HCT116 (cell line): ENCODE results near the gene TNFSF13. TPM values are rescaled to one million over a fixed set of nuclear protein-coding genes. Genes with fewer than 3 reads are reported as not detected.

ENCODE experiments used
- ATAC-seq: fragments of 200-7000 bp; cut with Tn5 transposase; 2 replicates; pipeline ENCODE4 v1.9.1; 2020; ENCODE audit warnings: mild to moderate bottlenecking, moderate library complexity
- BruUV-seq: library from RNA; stranded (reverse); fragments of 400-500 nt; replicated peaks from 2 replicates; lab custom pipeline; 2021; lab: Mats Ljungman, UMichigan
- CTCF ChIA-PET: fragments of 300-600 bp; sonication (Branson Sonifier 250); formaldehyde crosslinking; loops from one replicate; lab custom pipeline; 2021; ENCODE audit warnings: antibody characterized with exemption; lab: Charles Lee
- POLR2A ChIA-PET: fragments of 300-600, 350-600 bp; sonication (Branson Sonifier 250); formaldehyde crosslinking; loops from one replicate; lab custom pipeline; 2021; ENCODE audit warnings: antibody characterized with exemption; lab: Charles Lee
- RAD21 ChIA-PET, 2 experiments: fragments of 300-600 bp; sonication (Branson Sonifier 250); formaldehyde crosslinking; loops; one replicate each; lab custom pipeline; 2023; ENCODE audit warnings: low total read pairs in 2 of 2; ENCODE audit not compliant: uncharacterized antibody in 2 of 2, unreplicated experiment in 2 of 2, low non-redundant PET in 1 of 2; lab: Charles Lee
- DNase-seq: peaks from one replicate; pipeline ENCODE4 v3.0.0-alpha.2; 2010; ENCODE audit warnings: low read depth, low spot score
- H2AFZ ChIP-seq: fragments of 200-600 bp; shearing (Covaris generic), sonication (generic); 2 replicates; pipeline ENCODE4 v1.6.1; 2017; ENCODE audit warnings: low read depth, mixed run types, mixed read lengths, antibody characterized with exemption, low read length; ENCODE audit not compliant: poor library complexity, severe bottlenecking
- H3K27ac ChIP-seq: 2 replicates; pipeline ENCODE4 v1.5.1; 2012; ENCODE audit warnings: low read depth, low read length
- H3K27me3 ChIP-seq: fragments of 200-600 bp; sonication (generic); 2 replicates; pipeline ENCODE4 v1.6.1; 2016; ENCODE audit warnings: mixed run types, low read length, mixed read lengths; ENCODE audit not compliant: insufficient read depth
- H3K36me3 ChIP-seq, 2 experiments: fragments of 200-500 bp in 1 of 2; fragments of 200-600 bp in 1 of 2; sonication (Bioruptor generic) in 1 of 2; sonication (generic) in 1 of 2; 2 replicates each; pipeline versions ENCODE4 v1.5.1 to v1.6.1; 2014 to 2016; ENCODE audit warnings: low read length in 2 of 2, inconsistent platforms in 1 of 2, mixed read lengths in 1 of 2, mixed run types in 1 of 2; ENCODE audit not compliant: insufficient read depth in 2 of 2, control insufficient read depth in 1 of 2
- H3K4me1 ChIP-seq, 2 experiments: fragments of 200-600 bp in 1 of 2; sonication (generic) in 1 of 2; 2 replicates each; pipeline versions ENCODE4 v1.5.1 to v1.6.1; 2012 to 2017; ENCODE audit warnings: low read length in 2 of 2, inconsistent platforms in 1 of 2, mild to moderate bottlenecking in 1 of 2, mixed read lengths in 1 of 2, mixed run types in 1 of 2, moderate library complexity in 1 of 2; ENCODE audit not compliant: insufficient read depth in 2 of 2, control insufficient read depth in 1 of 2
- H3K4me2 ChIP-seq: fragments of 200-600 bp; sonication (generic); 2 replicates; pipeline ENCODE4 v1.6.1; 2017; ENCODE audit warnings: mixed run types, low read length, mixed read lengths
- H3K4me3 ChIP-seq, 2 experiments: fragments of 200-600 bp in 1 of 2; sonication (generic) in 1 of 2; replicated peaks in 1 of 2; 2 replicates each; pipeline ENCODE4 v1.5.1; 2011 to 2016; ENCODE audit warnings: low read length in 2 of 2, control low read depth in 1 of 2, low read depth in 1 of 2, mild to moderate bottlenecking in 1 of 2, mixed read lengths in 1 of 2, mixed run types in 1 of 2
- H3K79me2 ChIP-seq: fragments of 200-600 bp; sonication (generic); 2 replicates; pipeline ENCODE4 v1.6.1; 2017; ENCODE audit warnings: mild to moderate bottlenecking, mixed run types, low read length, moderate library complexity, mixed read lengths; ENCODE audit not compliant: insufficient read depth
- H3K9ac ChIP-seq: fragments of 200-600 bp; sonication (generic); 2 replicates; pipeline ENCODE4 v1.6.1; 2016; ENCODE audit warnings: low read length, mixed read lengths
- H3K9me2 ChIP-seq: fragments of 200-600 bp; sonication (generic), shearing (Covaris generic); 2 replicates; pipeline ENCODE4 v1.6.1; 2017; ENCODE audit warnings: mixed run types, mild to moderate bottlenecking, moderate library complexity; ENCODE audit not compliant: insufficient read depth
- H3K9me3 ChIP-seq, 2 experiments: fragments of 200-500 bp in 1 of 2; fragments of 200-600 bp in 1 of 2; sonication (Bioruptor generic) in 1 of 2; sonication (generic) in 1 of 2; 2 replicates each; pipeline ENCODE4 v1.6.1; 2014 to 2017; ENCODE audit warnings: low read length in 2 of 2, mixed read lengths in 2 of 2, inconsistent platforms in 1 of 2, low read depth in 1 of 2, mild to moderate bottlenecking in 1 of 2, mixed run types in 1 of 2, moderate library complexity in 1 of 2; ENCODE audit not compliant: control insufficient read depth in 1 of 2, insufficient read depth in 1 of 2
- H4K20me1 ChIP-seq: fragments of 200-600 bp; sonication (generic), shearing (Covaris generic); 2 replicates; pipeline ENCODE4 v1.6.1; 2017; ENCODE audit warnings: mixed run types, mild to moderate bottlenecking, moderate library complexity; ENCODE audit not compliant: insufficient read depth
- CBX3 ChIP-seq: IDR thresholded peaks from 2 replicates; pipeline ENCODE4 v1.6.1; 2012; ENCODE audit warnings: low read depth
- CTCF ChIP-seq, 3 experiments: fragments of 200-600 bp in 1 of 3; sonication (generic) in 1 of 3; IDR thresholded peaks in 2 of 3; conservative IDR thresholded peaks in 1 of 3; 2 replicates each; pipeline ENCODE4 v1.5.1; 2012 to 2017; ENCODE audit warnings: low read depth in 2 of 3, low read length in 2 of 3, antibody characterized with exemption in 1 of 3, borderline replicate concordance in 1 of 3, control low read depth in 1 of 3, mild to moderate bottlenecking in 1 of 3, mixed read lengths in 1 of 3, mixed run types in 1 of 3, moderate library complexity in 1 of 3; ENCODE audit not compliant: insufficient read depth in 1 of 3
- ELF1 ChIP-seq: IDR thresholded peaks from 2 replicates; pipeline ENCODE4 v1.6.1; 2012; ENCODE audit warnings: low read depth, borderline replicate concordance
- EZH2 ChIP-seq: fragments of 200-600 bp; sonication (generic); IDR thresholded peaks from 2 replicates; pipeline ENCODE4 v1.6.1; 2017; ENCODE audit warnings: antibody characterized with exemption, mixed run types
- MAX ChIP-seq: IDR thresholded peaks from 2 replicates; pipeline ENCODE4 v1.6.1; 2012
- POLR2AphosphoS5 ChIP-seq: IDR thresholded peaks from 2 replicates; pipeline ENCODE4 v1.6.1; 2011; ENCODE audit warnings: mild to moderate bottlenecking, low read depth, low read length, moderate library complexity
- RAD21 ChIP-seq: IDR thresholded peaks from 2 replicates; pipeline ENCODE4 v1.6.1; 2012; ENCODE audit warnings: low read depth, mild to moderate bottlenecking
- SRF ChIP-seq: IDR thresholded peaks from 2 replicates; pipeline ENCODE4 v1.6.1; 2012; ENCODE audit warnings: low read depth
- TCF7L2 ChIP-seq: IDR thresholded peaks from 2 replicates; pipeline ENCODE4 v1.7.0; 2011; ENCODE audit warnings: borderline replicate concordance, inconsistent platforms; ENCODE audit not compliant: insufficient read depth, insufficient read length; ENCODE audit errors: extremely low read depth
- ZFX ChIP-seq: fragments of 450-650 bp; IDR thresholded peaks from 2 replicates; pipeline ENCODE4 v1.6.1; 2017
- intact Hi-C: fragments of 100-400 bp; cut with micrococcal nuclease; formaldehyde crosslinking; loops from 2 replicates; pipeline ENCODE4 v1.10.0; 2022
- total RNA-seq: library from RNA; stranded (reverse); gene quantifications from one replicate; pipeline ENCODE4 v1.2.1, GENCODE V29; 2021; ENCODE audit not compliant: unreplicated experiment

The TNFSF13 gene
- total RNA-seq, 1 experiment from 2014 or later, result 0.71 TPM

- H3K9me3 ChIP-seq, result no peaks in the 10 kb centered on the region
- H3K79me2 ChIP-seq, result no peaks in the 10 kb centered on the region
- no peaks in the 10 kb centered on the region for H3K36me3 ChIP-seq
- no peak for TF ChIP-seq POLR2AphosphoS5
- TF ChIP-seq TCF7L2, result no peak
- TF ChIP-seq ZFX, result no peak
- no peak for TF ChIP-seq SRF
- no peak for TF ChIP-seq EZH2
- TF ChIP-seq CBX3, result no peak
- ChIA-PET POLR2A (no interaction called here), RAD21 (no interaction called here), CTCF (no interaction called here)
- H3K9me2 ChIP-seq, result no peaks in the 10 kb centered on the region
- H3K4me2 ChIP-seq, result no peak overlapping the region
- no peak overlapping the region for H3K9ac ChIP-seq
- no peaks in the 10 kb centered on the region for H3K27me3 ChIP-seq
- no peaks in the 10 kb centered on the region for H4K20me1 ChIP-seq
- no peak for DNase-seq
- no peak overlapping the region for H3K4me3 ChIP-seq
- intact Hi-C loops, result no loop called here
- no peak overlapping the region for H2AFZ ChIP-seq
- H3K27ac ChIP-seq, result no peak overlapping the region
- BruUV-seq, result no TSS peak
- ATAC-seq, result no peak
- peaks cover 6 to 16% of the 10 kb centered on the region in 2 experiments for H3K4me1 ChIP-seq
Measured at GRCh38 chr17:7544911-7545310, 13.6 kb upstream of the TNFSF13 start.

GRCh38 chr17:7548585-7549400 lies 9.8 kb upstream of the TNFSF13 start, which contains the start of gene TNFSF12:
TNFSF12 (plus strand) TSS chr17:7549058; CDS start chr17:7549154, 96 bp downstream.
- H3K4me1 ChIP-seq, result peaks cover 6 to 16% of the 10 kb centered on the region in 2 experiments
- POLR2A ChIA-PET, result interaction anchor here (0.6 kb wide), 1 partner anchor 145 kb away, joined by 3 read pairs; the partner anchor contains the start of gene TMEM256
- intact Hi-C loops, result no loop called here

More at GRCh38 chr17:7548585-7549400, 9.8 kb upstream of the TNFSF13 start, which contains the start of gene TNFSF12:
- no peaks in the 10 kb centered on the region for H3K27me3 ChIP-seq
- 0 out of 2 replicates have a peak, but pooled peaks have one; percentile 7 for TF ChIP-seq RAD21
- peak; percentile 78 for TF ChIP-seq ZFX
- TF ChIP-seq POLR2AphosphoS5, result peak; percentile 67
- no peak for TF ChIP-seq ELF1
- peak in 1 of 3 experiments; percentile 9; a peak in 1 of 6 replicates for TF ChIP-seq CTCF (IDR thresholded peaks at IDR 0.05 in 2 of 3, conservative IDR thresholded peaks at IDR 0.05 in 1 of 3; ENCODE audit: borderline replicate concordance in 1 of 3, insufficient read depth in 1 of 3, low read depth in 2 of 3, low read length in 2 of 3)
- TF ChIP-seq MAX, result peak; percentile 59
- TF ChIP-seq TCF7L2, result no peak
- no peaks in the 10 kb centered on the region for H3K79me2 ChIP-seq
- H4K20me1 ChIP-seq, result no peaks in the 10 kb centered on the region
- ATAC-seq (peak; percentile 81), DNase-seq (no peak)
- H3K4me2 ChIP-seq, result peak within 1 kb of the TSS; percentile 94
- H3K36me3 ChIP-seq, result no peaks in the 10 kb centered on the region
- H3K27ac ChIP-seq, result peak within 1 kb of the TSS; percentile 59
- H2AFZ ChIP-seq, result peak within 1 kb of the TSS; percentile 74
- peak within 1 kb of the TSS; percentile 63 to 70 for H3K4me3 ChIP-seq
- ChIA-PET CTCF (interaction anchor here (0.7 to 1.0 kb wide), 3 partner anchors 12 to 32 kb away, joined by 3 to 5 read pairs (median 4); no protein-coding TSS in a partner anchor), RAD21 (no interaction called here)
- no peaks in the 10 kb centered on the region for H3K9me2 ChIP-seq
- H3K9ac ChIP-seq, result peak within 1 kb of the TSS; percentile 61
- H3K9me3 ChIP-seq, result no peaks in the 10 kb centered on the region
- BruUV-seq, result no TSS peak
